ENCODE measurements around the gene IL17A.

GRCh38 chr6:52186075-52186474, at the start of gene IL17A:
- TF ChIP-seq, protein P1, sequence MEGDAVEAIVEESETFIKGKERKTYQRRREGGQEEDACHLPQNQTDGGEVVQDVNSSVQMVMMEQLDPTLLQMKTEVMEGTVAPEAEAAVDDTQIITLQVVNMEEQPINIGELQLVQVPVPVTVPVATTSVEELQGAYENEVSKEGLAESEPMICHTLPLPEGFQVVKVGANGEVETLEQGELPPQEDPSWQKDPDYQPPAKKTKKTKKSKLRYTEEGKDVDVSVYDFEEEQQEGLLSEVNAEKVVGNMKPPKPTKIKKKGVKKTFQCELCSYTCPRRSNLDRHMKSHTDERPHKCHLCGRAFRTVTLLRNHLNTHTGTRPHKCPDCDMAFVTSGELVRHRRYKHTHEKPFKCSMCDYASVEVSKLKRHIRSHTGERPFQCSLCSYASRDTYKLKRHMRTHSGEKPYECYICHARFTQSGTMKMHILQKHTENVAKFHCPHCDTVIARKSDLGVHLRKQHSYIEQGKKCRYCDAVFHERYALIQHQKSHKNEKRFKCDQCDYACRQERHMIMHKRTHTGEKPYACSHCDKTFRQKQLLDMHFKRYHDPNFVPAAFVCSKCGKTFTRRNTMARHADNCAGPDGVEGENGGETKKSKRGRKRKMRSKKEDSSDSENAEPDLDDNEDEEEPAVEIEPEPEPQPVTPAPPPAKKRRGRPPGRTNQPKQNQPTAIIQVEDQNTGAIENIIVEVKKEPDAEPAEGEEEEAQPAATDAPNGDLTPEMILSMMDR (IDR thresholded peaks at IDR 0.05; ENCODE audit: poor library complexity): no peak
- TF ChIP-seq EZH2phosphoT487 (IDR thresholded peaks at IDR 0.05; ENCODE audit: low read depth, severe bottlenecking, unreplicated experiment) (no peak), EZH2 (IDR thresholded peaks at IDR 0.05; ENCODE audit: borderline replicate concordance) (no peak)
